CD14-positive monocyte (primary cell): Measurements from ENCODE around the gene CLEC3A. TPM values are rescaled to one million over a fixed set of nuclear protein-coding genes. Genes with fewer than 3 reads are reported as not detected.

Source experiments
- DNase-seq, 3 donors: peaks; one replicate each; pipeline ENCODE4 v3.0.0-alpha.2; 2011 to 2022
- H2AFZ ChIP-seq: 2 replicates; pipeline ENCODE4 v1.6.0; 2012; ENCODE audit warnings: mild to moderate bottlenecking, low read depth, low read length, inconsistent platforms; ENCODE audit not compliant: insufficient read depth, poor library complexity, severe bottlenecking
- H3K27ac ChIP-seq, 2 donors: 1 replicate in 1 of 2; 2 replicates in 1 of 2; pipeline ENCODE4 v1.5.1; 2012 to 2013; ENCODE audit warnings: low read length in 2 of 2, control low read depth in 1 of 2, inconsistent platforms in 1 of 2, low read depth in 1 of 2, mild to moderate bottlenecking in 1 of 2
- H3K27me3 ChIP-seq, 2 donors: one replicate each; pipeline versions ENCODE4 v1.6.0 to v1.6.1; 2011 to 2013; ENCODE audit warnings: low read length in 2 of 2; ENCODE audit not compliant: control insufficient read depth in 2 of 2, insufficient read depth in 2 of 2
- H3K36me3 ChIP-seq, 2 donors: replicated peaks in 1 of 2; 1 replicate in 1 of 2; 2 replicates in 1 of 2; pipeline versions ENCODE4 v1.5.1 to v1.6.1; 2012 to 2013; ENCODE audit warnings: low read length in 2 of 2, control low read depth in 1 of 2, inconsistent platforms in 1 of 2, mild to moderate bottlenecking in 1 of 2; ENCODE audit not compliant: insufficient read depth in 2 of 2, control insufficient read depth in 1 of 2
- H3K4me1 ChIP-seq, 2 donors: 1 replicate in 1 of 2; 2 replicates in 1 of 2; pipeline versions ENCODE4 v1.5.1 to v1.6.1; 2012 to 2013; ENCODE audit warnings: low read length in 2 of 2, control low read depth in 1 of 2, inconsistent platforms in 1 of 2, mild to moderate bottlenecking in 1 of 2, moderate library complexity in 1 of 2; ENCODE audit not compliant: insufficient read depth in 2 of 2, control insufficient read depth in 1 of 2
- H3K4me2 ChIP-seq: replicated peaks from 2 replicates; pipeline ENCODE3; 2012; ENCODE audit warnings: low read length, moderate library complexity, mild to moderate bottlenecking; ENCODE audit not compliant: poor library complexity, severe bottlenecking; ENCODE audit errors: extremely low read depth
- H3K4me3 ChIP-seq, 3 experiments: fragments of 200-600 bp in 1 of 3; sonication (generic) in 1 of 3; replicated peaks in 1 of 3; 1 replicate in 2 of 3; 2 replicates in 1 of 3; pipeline ENCODE4 v1.5.1; 2011 to 2013; ENCODE audit warnings: low read length in 3 of 3, mild to moderate bottlenecking in 3 of 3, control low read depth in 2 of 3, low read depth in 2 of 3, inconsistent platforms in 1 of 3, moderate library complexity in 1 of 3
- H3K79me2 ChIP-seq: 2 replicates; pipeline ENCODE4 v1.6.0; 2012; ENCODE audit warnings: mild to moderate bottlenecking, control low read depth, inconsistent platforms, low read length, moderate library complexity; ENCODE audit not compliant: insufficient read depth
- H3K9ac ChIP-seq: 2 replicates; pipeline ENCODE4 v1.6.0; 2017; ENCODE audit warnings: low read length, mild to moderate bottlenecking; ENCODE audit not compliant: insufficient read depth, poor library complexity, severe bottlenecking
- H3K9me3 ChIP-seq, 2 donors: replicated peaks in 1 of 2; 1 replicate in 1 of 2; 2 replicates in 1 of 2; pipeline versions ENCODE4 v1.5.1 to v1.6.1; 2012 to 2013; ENCODE audit warnings: low read length in 2 of 2, control low read depth in 1 of 2; ENCODE audit not compliant: control insufficient read depth in 1 of 2, insufficient read depth in 1 of 2
- H4K20me1 ChIP-seq: 2 replicates; pipeline ENCODE4 v1.6.0; 2012; ENCODE audit warnings: mild to moderate bottlenecking, low read length, control low read depth, moderate library complexity; ENCODE audit not compliant: insufficient read depth
- H3K27ac Mint-ChIP-seq, 7 donors: one replicate each; pipeline ENCODE4 v1.8.0; 2020; ENCODE audit warnings: mild to moderate bottlenecking in 7 of 7, mixed read lengths in 7 of 7, moderate library complexity in 6 of 7, inconsistent platforms in 2 of 7
- H3K27me3 Mint-ChIP-seq, 3 donors: one replicate each; pipeline ENCODE4 v1.8.0; 2021 to 2022; ENCODE audit warnings: low read depth in 3 of 3, mild to moderate bottlenecking in 3 of 3, mixed read lengths in 3 of 3, moderate library complexity in 3 of 3, inconsistent platforms in 1 of 3
- H3K36me3 Mint-ChIP-seq, 2 donors: one replicate each; pipeline ENCODE4 v1.8.0; 2020; ENCODE audit warnings: mixed read lengths in 2 of 2, inconsistent platforms in 1 of 2, mild to moderate bottlenecking in 1 of 2
- H3K4me1 Mint-ChIP-seq: one replicate; pipeline ENCODE4 v1.8.0; 2020; ENCODE audit warnings: mild to moderate bottlenecking, mixed read lengths
- H3K4me3 Mint-ChIP-seq, 2 donors: one replicate each; pipeline ENCODE4 v1.8.0; 2020; ENCODE audit warnings: mild to moderate bottlenecking in 2 of 2, mixed read lengths in 2 of 2, moderate library complexity in 1 of 2
- H3K9me3 Mint-ChIP-seq, 7 donors: one replicate each; pipeline ENCODE4 v1.8.0; 2020 to 2022; ENCODE audit warnings: mixed read lengths in 7 of 7, mild to moderate bottlenecking in 6 of 7, moderate library complexity in 6 of 7, inconsistent platforms in 2 of 7
- CTCF ChIP-seq: fragments of 200-600 bp; IDR thresholded peaks from one replicate; pipeline ENCODE4 v1.8.0; 2022; ENCODE audit warnings: antibody characterized with exemption, mild to moderate bottlenecking
- WGBS: methylation state at CpG from one replicate; pipeline ENCODE4 v1.1.5; 2013; ENCODE audit warnings: missing lambda C conversion rate; ENCODE audit not compliant: insufficient coverage; 5-methylcytosine and 5-hydroxymethylcytosine counted together
- intact Hi-C, 2 donors: fragments of 100-400 bp; cut with micrococcal nuclease; formaldehyde crosslinking; loops; one replicate each; pipeline versions ENCODE4 v1.15.0 to v1.15.1; 2023
- polyA plus RNA-seq, 3 donors: library from polyadenylated mRNA; depleted of rRNA in 1 of 3; unstranded in 2 of 3; stranded (reverse) in 1 of 3; fragments of 300-500 nt in 2 of 3; fragments of >200 nt in 1 of 3; fragmentation: Illumina TruSeq in 2 of 3; gene quantifications; 1 replicate in 2 of 3; 2 replicates in 1 of 3; pipeline ENCODE4 v1.2.3, GENCODE V29; 2012 to 2021

CLEC3A gene
- polyA plus RNA-seq, 3 donors, result not detected

GRCh38 chr16:78081341-78081740, 59.0 kb downstream of the CLEC3A start:
- intact Hi-C loops, result no loop called here
- H3K79me2 ChIP-seq, result no peaks in the 10 kb centered on the region
- no peak for DNase-seq
- H4K20me1 ChIP-seq, result no peaks in the 10 kb centered on the region
- no peak overlapping the region for H3K4me2 ChIP-seq
- no peaks in the 10 kb centered on the region for H3K36me3 ChIP-seq
- Mint-ChIP-seq H3K36me3 (no peaks in the 10 kb centered on the region), H3K27ac (no peak overlapping the region), H3K9me3 (peaks cover 0 to 7% (median 0%) of the 10 kb centered on the region in 7 donors), H3K4me3 (no peak overlapping the region), H3K27me3 (peaks cover 3 to 7% (median 3%) of the 10 kb centered on the region in 3 donors), H3K4me1 (no peaks in the 10 kb centered on the region)
- no peak overlapping the region for H3K27ac ChIP-seq
- no peaks in the 10 kb centered on the region for H3K4me1 ChIP-seq
- H3K9me3 ChIP-seq, result no peaks in the 10 kb centered on the region
- H3K9ac ChIP-seq, result no peak overlapping the region
- TF ChIP-seq CTCF, result no peak
- H2AFZ ChIP-seq, result no peak overlapping the region
- no peaks in the 10 kb centered on the region for H3K27me3 ChIP-seq
- WGBS, result 86% methylated on average over 4 of the region's 4 CpGs
- H3K4me3 ChIP-seq, result no peak overlapping the region

Other genes starting within 250 kb of the CLEC3A start
- gene VAT1L, start 234.0 kb upstream of the CLEC3A start, polyA plus RNA-seq, result not detected
- 1 to 10 TPM; 4.0 to 7.0 (median 6.3) TPM for gene WWOX, start 77.1 kb downstream of the CLEC3A start, polyA plus RNA-seq